ENCODE measurements around the gene TRAM2. TPM values are rescaled to one million over a fixed set of nuclear protein-coding genes. Genes with fewer than 3 reads are reported as not detected.

The TRAM2 gene
- total and polyA plus RNA-seq, 2 donors (not counting 3 experiments of a cell fraction or from before 2014, with no cell fraction given): 85.7 to 98.6 TPM

GRCh38 chr6:52554684-52555280 lies 22.1 kb downstream of the TRAM2 start:
- FAIRE-seq (no peak), DNase-seq (ENCODE audit: low read depth, low spot score) (no peak)
- TF ChIP-seq FOS (IDR thresholded peaks at IDR 0.05; ENCODE audit: borderline replicate concordance, insufficient read depth, low read length): no peak

GRCh38 chr6:52553719-52554118 lies 23.1 kb downstream of the TRAM2 start:
- H3K9me3 ChIP-seq (replicated peaks; ENCODE audit: control insufficient read depth, insufficient read depth, low read length): no peaks in the 10 kb centered on the region
- H2AFZ ChIP-seq (ENCODE audit: low read depth, low read length): no peak overlapping the region
- ChIA-PET CTCF (no interaction called here), POLR2A (no interaction called here)
- BruUV-seq (replicated peaks): no TSS peak
- H3K4me1 ChIP-seq (ENCODE audit: control insufficient read depth, extremely low read depth, insufficient read depth, low read length): peaks cover 48% of the 10 kb centered on the region
- FAIRE-seq: no peak
- no peak overlapping the region for H3K9ac ChIP-seq (replicated peaks; ENCODE audit: extremely low read depth, insufficient read depth, low read length)
- peaks cover 82% of the 10 kb centered on the region for H3K79me2 ChIP-seq (ENCODE audit: control insufficient read depth, insufficient read depth, low read length)
- no peaks in the 10 kb centered on the region for H3K9me1 ChIP-seq (replicated peaks; ENCODE audit: control insufficient read depth, extremely low read depth, insufficient read depth, low read length)
- no peak overlapping the region for H3K4me2 ChIP-seq (ENCODE audit: insufficient read depth, low read length)
- no peaks in the 10 kb centered on the region for H3K27me3 ChIP-seq (ENCODE audit: control insufficient read depth in 2 of 2, insufficient read depth in 2 of 2, low read length in 2 of 2)
- DNase-seq (ENCODE audit: low read depth, low spot score): no peak
- no peaks in the 10 kb centered on the region for H3K36me3 ChIP-seq (ENCODE audit: control insufficient read depth in 2 of 2, extremely low read depth in 1 of 2, insufficient read depth in 2 of 2, low read length in 2 of 2)
- no peak overlapping the region for H3K4me3 ChIP-seq (replicated peaks in 1 of 3; ENCODE audit: insufficient read depth in 1 of 3, low read depth in 1 of 3, low read length in 3 of 3)
- intact Hi-C loops (cut with micrococcal nuclease) (no loop called here), dilution Hi-C loops (cut with MboI; ENCODE audit: extremely low pct_ligation_motif_present, low sequenced_read_pairs) (no loop called here)
- no peak for TF ChIP-seq JUN (IDR thresholded peaks at IDR 0.05; ENCODE audit: borderline replicate concordance, insufficient read depth, insufficient read length, low read depth)
- no peak for TF ChIP-seq POLR2AphosphoS5 (IDR thresholded peaks at IDR 0.05; ENCODE audit: insufficient read depth, low read depth, low read length)
- no peak for TF ChIP-seq MAX (IDR thresholded peaks at IDR 0.05; ENCODE audit: insufficient read depth, insufficient read length)
- TF ChIP-seq MYC (IDR thresholded peaks at IDR 0.05; ENCODE audit: low read depth, low read length): no peak
- H4K20me1 ChIP-seq (replicated peaks; ENCODE audit: control insufficient read depth, extremely low read depth, insufficient read depth, low read length): no peaks in the 10 kb centered on the region
- peak overlapping the region; percentile 19 for H3K27ac ChIP-seq (ENCODE audit: insufficient read depth, low read depth, low read length)

More at GRCh38 chr6:52554684-52555280, 22.1 kb downstream of the TRAM2 start:
- Histone ChIP-seq H3K27me3 (ENCODE audit: control insufficient read depth in 2 of 2, insufficient read depth in 2 of 2, low read length in 2 of 2) (no peaks in the 10 kb centered on the region), H3K9ac (replicated peaks; ENCODE audit: extremely low read depth, insufficient read depth, low read length) (no peak overlapping the region), H3K27ac (ENCODE audit: insufficient read depth, low read depth, low read length) (no peak overlapping the region), H3K4me1 (ENCODE audit: control insufficient read depth, extremely low read depth, insufficient read depth, low read length) (peaks cover 43% of the 10 kb centered on the region), H3K9me1 (replicated peaks; ENCODE audit: control insufficient read depth, extremely low read depth, insufficient read depth, low read length) (no peaks in the 10 kb centered on the region), H3K9me3 (replicated peaks; ENCODE audit: control insufficient read depth, insufficient read depth, low read length) (no peaks in the 10 kb centered on the region), H3K4me2 (ENCODE audit: insufficient read depth, low read length) (no peak overlapping the region), H3K4me3 (replicated peaks in 1 of 3; ENCODE audit: insufficient read depth in 1 of 3, low read depth in 1 of 3, low read length in 3 of 3) (no peak overlapping the region), H4K20me1 (replicated peaks; ENCODE audit: control insufficient read depth, extremely low read depth, insufficient read depth, low read length) (no peaks in the 10 kb centered on the region), H3K79me2 (ENCODE audit: control insufficient read depth, insufficient read depth, low read length) (peaks cover 85% of the 10 kb centered on the region), H3K36me3 (ENCODE audit: control insufficient read depth in 2 of 2, extremely low read depth in 1 of 2, insufficient read depth in 2 of 2, low read length in 2 of 2) (no peaks in the 10 kb centered on the region), H2AFZ (ENCODE audit: low read depth, low read length) (no peak overlapping the region)
- intact Hi-C loops (cut with micrococcal nuclease) (no loop called here), dilution Hi-C loops (cut with MboI; ENCODE audit: extremely low pct_ligation_motif_present, low sequenced_read_pairs) (no loop called here)
- no TSS peak for BruUV-seq (replicated peaks)
- POLR2A ChIA-PET: interaction anchor here (0.7 kb wide), 1 partner anchor 840 kb away, joined by 5 read pairs; no protein-coding TSS in a partner anchor
- CTCF ChIA-PET: interaction anchor here (1.3 kb wide), 1 partner anchor 147 kb away, joined by 6 read pairs; no protein-coding TSS in a partner anchor

All from endothelial cell of umbilical vein (primary cell).